PFSK-1 (cell line): ENCODE data around the gene PHOSPHO2.

Experiments
- FOXP2 ChIP-seq: optimal IDR thresholded peaks from 2 replicates; pipeline ENCODE3; 2011; ENCODE audit warnings: borderline replicate concordance, control low read depth, inconsistent platforms; ENCODE audit not compliant: insufficient read depth; ENCODE audit errors: extremely low read length, extremely low read depth
- POLR2AphosphoS5 ChIP-seq: IDR thresholded peaks from 2 replicates; pipeline ENCODE4 v1.6.1; 2012; ENCODE audit warnings: low read depth, mild to moderate bottlenecking, control low read depth, low read length, moderate library complexity
- SIN3A ChIP-seq: IDR thresholded peaks from 2 replicates; pipeline ENCODE4 v1.6.1; 2012; ENCODE audit warnings: mild to moderate bottlenecking, low read length, moderate library complexity, borderline replicate concordance; ENCODE audit not compliant: insufficient read depth
- TAF1 ChIP-seq: IDR thresholded peaks from 2 replicates; pipeline ENCODE4 v1.6.1; 2012; ENCODE audit warnings: low read length, control low read depth, borderline replicate concordance; ENCODE audit not compliant: insufficient read depth
- TF ChIP-seq, protein P1 (sequence below), 2 experiments: IDR thresholded peaks; 2 replicates each; pipeline versions ENCODE4 v1.6.1 to v1.8.0; 2011 to 2012; ENCODE audit warnings: low read depth in 2 of 2, low read length in 2 of 2, control low read depth in 1 of 2, inconsistent platforms in 1 of 2, mild to moderate bottlenecking in 1 of 2, moderate library complexity in 1 of 2; ENCODE audit not compliant: insufficient read depth in 1 of 2

The PHOSPHO2 gene

GRCh38 chr2:169715379-169716237, 21.3 kb downstream of the PHOSPHO2 start:
- TF ChIP-seq SIN3A: no peak
- TF ChIP-seq, protein P1, sequence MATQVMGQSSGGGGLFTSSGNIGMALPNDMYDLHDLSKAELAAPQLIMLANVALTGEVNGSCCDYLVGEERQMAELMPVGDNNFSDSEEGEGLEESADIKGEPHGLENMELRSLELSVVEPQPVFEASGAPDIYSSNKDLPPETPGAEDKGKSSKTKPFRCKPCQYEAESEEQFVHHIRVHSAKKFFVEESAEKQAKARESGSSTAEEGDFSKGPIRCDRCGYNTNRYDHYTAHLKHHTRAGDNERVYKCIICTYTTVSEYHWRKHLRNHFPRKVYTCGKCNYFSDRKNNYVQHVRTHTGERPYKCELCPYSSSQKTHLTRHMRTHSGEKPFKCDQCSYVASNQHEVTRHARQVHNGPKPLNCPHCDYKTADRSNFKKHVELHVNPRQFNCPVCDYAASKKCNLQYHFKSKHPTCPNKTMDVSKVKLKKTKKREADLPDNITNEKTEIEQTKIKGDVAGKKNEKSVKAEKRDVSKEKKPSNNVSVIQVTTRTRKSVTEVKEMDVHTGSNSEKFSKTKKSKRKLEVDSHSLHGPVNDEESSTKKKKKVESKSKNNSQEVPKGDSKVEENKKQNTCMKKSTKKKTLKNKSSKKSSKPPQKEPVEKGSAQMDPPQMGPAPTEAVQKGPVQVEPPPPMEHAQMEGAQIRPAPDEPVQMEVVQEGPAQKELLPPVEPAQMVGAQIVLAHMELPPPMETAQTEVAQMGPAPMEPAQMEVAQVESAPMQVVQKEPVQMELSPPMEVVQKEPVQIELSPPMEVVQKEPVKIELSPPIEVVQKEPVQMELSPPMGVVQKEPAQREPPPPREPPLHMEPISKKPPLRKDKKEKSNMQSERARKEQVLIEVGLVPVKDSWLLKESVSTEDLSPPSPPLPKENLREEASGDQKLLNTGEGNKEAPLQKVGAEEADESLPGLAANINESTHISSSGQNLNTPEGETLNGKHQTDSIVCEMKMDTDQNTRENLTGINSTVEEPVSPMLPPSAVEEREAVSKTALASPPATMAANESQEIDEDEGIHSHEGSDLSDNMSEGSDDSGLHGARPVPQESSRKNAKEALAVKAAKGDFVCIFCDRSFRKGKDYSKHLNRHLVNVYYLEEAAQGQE (IDR thresholded peaks at IDR 0.05; ENCODE audit: insufficient read depth in 1 of 2, low read depth in 2 of 2, low read length in 2 of 2): no peak
- TF ChIP-seq FOXP2: no peak
- no peak for TF ChIP-seq POLR2AphosphoS5
- TF ChIP-seq TAF1: no peak

DNA sequence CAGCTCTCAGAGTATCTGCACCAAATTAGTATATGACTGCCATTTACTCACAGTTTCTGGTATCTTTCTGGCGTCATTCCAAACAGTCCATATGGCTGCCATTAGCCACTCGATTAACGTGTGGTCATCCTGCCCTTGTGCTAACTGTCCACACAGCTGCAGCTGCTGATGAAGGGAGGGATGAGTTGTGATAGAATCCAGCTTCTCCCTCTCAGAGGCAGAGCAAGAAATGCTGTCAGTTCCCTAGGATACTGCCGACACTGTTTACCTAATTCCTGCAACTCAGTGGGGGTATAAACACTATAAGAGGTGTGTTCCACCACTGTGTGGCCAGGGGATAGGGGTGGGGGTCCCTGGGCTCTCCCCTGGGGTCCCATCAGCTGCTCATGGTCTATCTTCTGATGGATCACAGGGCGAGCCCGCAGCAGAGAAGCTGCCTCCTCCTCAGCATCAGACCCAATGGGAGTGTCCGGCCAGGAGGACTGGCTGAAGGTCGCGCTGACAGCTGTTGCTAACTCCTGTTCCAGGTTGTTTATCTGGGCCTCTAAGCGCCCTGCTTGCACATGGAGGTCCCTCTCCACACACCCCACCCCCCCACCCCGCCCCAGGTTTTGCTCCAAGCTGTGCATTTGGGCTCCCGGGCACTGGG, 22.1 kb downstream of the PHOSPHO2 start:
- TF ChIP-seq TAF1: no peak
- no peak for TF ChIP-seq POLR2AphosphoS5

- TF ChIP-seq TAF1: no peak
- TF ChIP-seq, protein P1 (IDR thresholded peaks at IDR 0.05; ENCODE audit: insufficient read depth in 1 of 2, low read depth in 2 of 2, low read length in 2 of 2): no peak
- TF ChIP-seq POLR2AphosphoS5: no peak
- TF ChIP-seq FOXP2: no peak
- no peak for TF ChIP-seq SIN3A
These were observed 22.8 kb downstream of the PHOSPHO2 start for GRCh38 chr2:169716938-169717690.

DNA sequence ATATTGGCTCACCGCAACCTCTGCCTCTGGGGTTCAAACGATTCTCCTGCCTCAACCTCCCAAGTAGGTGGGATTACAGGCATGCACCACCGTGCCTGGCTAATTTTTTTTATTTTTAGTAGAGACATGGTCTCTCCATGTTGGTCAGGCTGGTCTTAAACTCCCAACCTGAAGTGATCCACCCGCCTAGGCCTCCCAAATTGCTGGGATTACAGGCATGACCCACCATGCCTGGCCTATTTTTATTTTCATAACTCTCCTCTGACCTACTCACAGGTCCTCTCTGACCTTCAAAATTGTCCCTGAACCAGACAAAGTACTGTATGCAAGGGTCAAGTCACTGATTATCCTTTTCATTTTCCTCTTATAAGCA, 23.4 kb downstream of the PHOSPHO2 start:
- TF ChIP-seq, protein P1 (IDR thresholded peaks at IDR 0.05; ENCODE audit: insufficient read depth in 1 of 2, low read depth in 2 of 2, low read length in 2 of 2): no peak
- TF ChIP-seq FOXP2: no peak
- no peak for TF ChIP-seq SIN3A
- no peak for TF ChIP-seq TAF1
- TF ChIP-seq POLR2AphosphoS5: no peak

DNA sequence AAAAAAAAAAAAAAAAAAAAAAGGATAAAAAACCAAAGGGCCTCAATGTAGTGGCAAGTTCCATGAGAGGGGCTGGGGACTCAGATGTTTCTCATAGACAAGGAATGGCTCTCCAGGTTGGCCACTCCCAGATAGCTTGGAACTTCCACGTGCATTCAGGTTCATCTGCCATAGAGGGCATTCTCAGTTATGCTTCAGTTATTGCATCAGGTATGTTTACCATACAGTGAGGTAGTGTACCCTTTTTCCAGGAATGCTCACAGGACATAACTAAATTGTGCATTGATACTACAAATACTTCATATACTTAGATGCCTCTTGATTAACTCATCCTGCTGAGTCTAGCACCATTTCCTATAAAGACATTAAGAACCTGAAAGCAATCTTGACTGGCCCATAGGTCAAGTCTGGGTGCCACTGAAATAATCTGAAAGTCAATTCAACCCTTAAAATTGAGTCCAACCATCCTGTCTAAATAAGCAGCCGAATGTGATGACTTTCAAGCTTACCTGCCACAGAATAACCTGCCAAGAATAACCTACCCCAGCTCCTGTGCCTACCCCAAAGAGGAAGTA, 24.7 kb downstream of the PHOSPHO2 start:
- TF ChIP-seq SIN3A: no peak
- no peak for TF ChIP-seq FOXP2
- TF ChIP-seq, protein P1 (IDR thresholded peaks at IDR 0.05; ENCODE audit: insufficient read depth in 1 of 2, low read depth in 2 of 2, low read length in 2 of 2): no peak
- TF ChIP-seq TAF1: no peak
- TF ChIP-seq POLR2AphosphoS5: no peak
